ACC112 (cell line): Measurements from ENCODE around the gene F12.

ENCODE experiments used
- H2AFZ ChIP-seq: fragments of 200-600 bp; sonication (generic); one replicate; pipeline ENCODE4 v1.6.0; 2017; ENCODE audit warnings: antibody characterized with exemption, low read length; ENCODE audit not compliant: unreplicated experiment
- H3K27ac ChIP-seq: fragments of 200-600 bp; sonication (generic); 2 replicates; pipeline ENCODE4 v1.5.1; 2014; ENCODE audit warnings: low read depth, mild to moderate bottlenecking, antibody characterized with exemption, low read length, moderate library complexity
- H3K27me3 ChIP-seq: fragments of 200-600 bp; sonication (generic); 2 replicates; pipeline ENCODE4 v1.6.1; 2014; ENCODE audit warnings: mild to moderate bottlenecking, antibody characterized with exemption, low read length, moderate library complexity, mixed read lengths; ENCODE audit not compliant: insufficient read depth
- H3K36me3 ChIP-seq: fragments of 200-600 bp; sonication (generic); 2 replicates; pipeline ENCODE4 v1.6.1; 2016; ENCODE audit warnings: mild to moderate bottlenecking, antibody characterized with exemption, low read length, moderate library complexity, mixed read lengths; ENCODE audit not compliant: insufficient read depth
- H3K4me1 ChIP-seq: fragments of 200-600 bp; sonication (generic); one replicate; pipeline ENCODE4 v1.6.1; 2016; ENCODE audit warnings: low read length, mixed read lengths; ENCODE audit not compliant: insufficient read depth, unreplicated experiment, control insufficient read depth
- H3K4me3 ChIP-seq: fragments of 200-600 bp; sonication (generic); 2 replicates; pipeline ENCODE4 v1.5.1; 2014; ENCODE audit warnings: mild to moderate bottlenecking, low read depth, low read length
- H3K79me2 ChIP-seq: fragments of 200-600 bp; sonication (generic); one replicate; pipeline ENCODE4 v1.6.0; 2016; ENCODE audit warnings: low read length; ENCODE audit not compliant: control insufficient read depth, unreplicated experiment, insufficient read depth

Gene F12

DNA sequence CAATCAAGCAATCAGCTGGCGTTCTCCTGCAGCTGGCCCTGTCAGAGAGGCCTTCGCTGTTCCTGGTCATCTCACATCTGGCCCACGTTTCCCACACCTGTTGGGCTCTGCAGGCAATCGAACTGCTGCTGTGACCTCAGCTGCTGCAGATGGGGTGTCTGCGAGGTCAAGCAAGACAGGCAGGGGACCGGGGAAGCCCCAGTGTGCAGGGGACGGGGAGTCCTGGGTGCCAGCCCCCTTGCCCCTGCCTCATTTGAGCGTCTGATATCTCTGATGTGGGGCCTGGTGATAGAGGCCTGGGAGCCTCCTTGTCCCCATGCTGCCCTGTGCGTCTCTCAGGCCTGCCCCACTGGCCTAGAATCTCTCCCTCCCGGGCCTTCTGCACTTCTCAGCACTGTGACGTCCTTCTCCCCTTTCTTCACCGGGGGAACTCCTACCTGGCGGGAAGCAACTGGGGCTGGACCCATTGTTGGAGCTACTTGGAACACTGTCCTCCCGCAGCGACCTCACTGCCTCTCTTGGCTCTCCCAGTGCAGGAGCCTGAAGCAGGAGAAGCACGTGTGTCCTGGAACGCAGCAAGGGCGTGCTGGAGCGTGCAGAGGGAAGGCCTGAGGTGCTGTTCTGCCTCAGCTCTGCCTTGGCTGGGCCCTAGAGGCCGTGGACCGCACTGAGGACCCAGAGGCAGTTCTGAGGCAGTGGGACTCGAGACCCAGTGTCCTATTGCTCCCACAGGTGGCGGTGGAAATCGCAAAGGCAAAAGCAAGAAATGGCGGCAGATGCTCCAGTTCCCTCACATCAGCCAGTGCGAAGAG lies 21.0 kb upstream of the F12 start:
- Histone ChIP-seq H3K79me2 (peaks cover 27% of the 10 kb centered on the region), H2AFZ (no peak overlapping the region), H3K27me3 (no peaks in the 10 kb centered on the region), H3K27ac (no peak overlapping the region), H3K36me3 (0 out of 2 replicates have a peak, but pooled peaks cover 6% of the 10 kb centered on the region), H3K4me1 (peaks cover 16% of the 10 kb centered on the region), H3K4me3 (no peak overlapping the region)

GRCh38 chr5:177429248-177430040 lies 20.1 kb upstream of the F12 start:
- Histone ChIP-seq H3K27me3 (no peaks in the 10 kb centered on the region), H3K4me1 (peaks cover 17% of the 10 kb centered on the region), H3K36me3 (0 out of 2 replicates have a peak, but pooled peaks cover 6% of the 10 kb centered on the region), H3K79me2 (peaks cover 27% of the 10 kb centered on the region), H3K4me3 (no peak overlapping the region), H3K27ac (no peak overlapping the region), H2AFZ (no peak overlapping the region)

DNA sequence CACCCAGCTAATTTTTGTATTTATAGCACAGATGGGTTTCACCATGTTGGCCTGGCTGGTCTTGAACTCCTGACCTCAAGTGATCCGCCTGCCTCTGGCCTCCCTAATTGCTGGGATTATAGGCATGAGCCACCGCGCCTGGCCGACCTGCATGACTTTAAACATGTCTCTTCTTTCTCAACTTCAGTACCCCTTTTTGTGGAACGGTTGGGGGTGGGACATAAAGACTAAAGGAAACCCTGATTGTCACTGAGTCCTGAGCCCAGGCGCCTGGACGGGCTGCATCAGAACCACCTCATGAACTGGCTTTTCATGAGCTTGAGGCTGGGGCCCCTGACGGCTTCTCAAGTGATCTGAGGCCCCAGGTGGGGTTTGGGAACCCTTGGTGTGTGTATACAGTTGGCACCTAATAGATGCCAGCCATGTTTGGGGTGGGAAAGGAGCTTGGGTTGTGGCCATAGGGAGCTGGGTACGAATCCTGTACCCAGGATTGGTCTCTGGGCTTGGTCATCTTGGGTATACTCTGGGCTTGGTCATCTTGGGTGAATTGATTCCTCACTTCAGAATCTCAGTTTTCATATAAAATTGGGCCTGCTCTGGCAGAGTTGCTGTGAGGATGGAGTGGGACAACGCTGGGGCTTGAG lies 19.3 kb upstream of the F12 start:
- Histone ChIP-seq H3K27me3 (no peaks in the 10 kb centered on the region), H2AFZ (no peak overlapping the region), H3K79me2 (peaks cover 27% of the 10 kb centered on the region), H3K4me1 (peaks cover 17% of the 10 kb centered on the region), H3K27ac (no peak overlapping the region), H3K36me3 (0 out of 2 replicates have a peak, but pooled peaks cover 6% of the 10 kb centered on the region), H3K4me3 (no peak overlapping the region)

- H3K27me3 ChIP-seq, result no peaks in the 10 kb centered on the region
- H2AFZ ChIP-seq, result no peak overlapping the region
- H3K79me2 ChIP-seq, result peaks cover 27% of the 10 kb centered on the region
- no peak overlapping the region for H3K27ac ChIP-seq
- peaks cover 17% of the 10 kb centered on the region for H3K4me1 ChIP-seq
- peak overlapping the region; percentile 95 for H3K4me3 ChIP-seq
- H3K36me3 ChIP-seq, result 0 out of 2 replicates have a peak, but pooled peaks cover 4% of the 10 kb centered on the region
Observed at GRCh38 chr5:177427919-177428573, 18.7 kb upstream of the F12 start.

DNA sequence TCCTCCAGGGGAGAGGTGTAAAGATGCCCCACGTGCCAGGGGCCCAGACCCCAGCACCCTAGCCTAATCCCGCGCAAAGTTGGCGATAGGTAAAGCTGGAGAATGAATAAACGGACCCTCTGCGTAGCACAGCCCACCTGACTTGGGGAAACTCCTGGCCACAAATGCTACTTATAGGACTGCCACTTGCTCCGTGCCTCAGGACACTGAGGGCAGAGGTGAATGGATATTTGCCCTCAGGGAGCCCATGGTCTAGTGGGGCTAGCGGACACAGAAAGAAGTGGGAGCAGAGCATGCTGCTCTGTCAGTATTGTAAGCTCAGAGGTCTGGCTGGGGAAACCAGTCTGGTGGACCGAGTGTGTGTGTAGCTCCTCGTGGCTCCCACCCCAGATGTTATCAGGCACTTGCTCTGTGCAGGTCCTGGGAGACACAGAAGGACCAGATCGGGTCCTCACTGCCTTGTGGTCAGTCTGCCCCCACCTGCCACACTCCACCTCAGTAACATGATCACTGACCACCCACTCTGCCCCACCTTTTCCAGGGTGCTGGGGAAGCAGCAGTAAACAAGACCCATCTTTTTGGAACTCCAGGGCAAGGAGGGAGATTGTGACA lies 18.0 kb upstream of the F12 start:
- Histone ChIP-seq H3K27ac (peak overlapping the region; percentile 71; the same call in 1 of the 2 replicates), H3K27me3 (no peaks in the 10 kb centered on the region), H3K4me3 (peak overlapping the region; percentile 95), H2AFZ (no peak overlapping the region), H3K4me1 (peaks cover 17% of the 10 kb centered on the region), H3K36me3 (no peaks in the 10 kb centered on the region), H3K79me2 (peaks cover 27% of the 10 kb centered on the region)

- Histone ChIP-seq H3K4me1 (peaks cover 17% of the 10 kb centered on the region), H3K27me3 (no peaks in the 10 kb centered on the region), H2AFZ (peak within 1 kb of the TSS; percentile 67), H3K27ac (peak within 1 kb of the TSS; percentile 71), H3K4me3 (peak within 1 kb of the TSS; percentile 95), H3K36me3 (no peaks in the 10 kb centered on the region), H3K79me2 (peaks cover 27% of the 10 kb centered on the region)
Observed at GRCh38 chr5:177426566-177427210, 17.3 kb upstream of the F12 start, which contains the start of gene GRK6. Gene GRK6 (plus strand): TSS chr5:177426676. CDS start chr5:177426846, 170 bp downstream.

DNA sequence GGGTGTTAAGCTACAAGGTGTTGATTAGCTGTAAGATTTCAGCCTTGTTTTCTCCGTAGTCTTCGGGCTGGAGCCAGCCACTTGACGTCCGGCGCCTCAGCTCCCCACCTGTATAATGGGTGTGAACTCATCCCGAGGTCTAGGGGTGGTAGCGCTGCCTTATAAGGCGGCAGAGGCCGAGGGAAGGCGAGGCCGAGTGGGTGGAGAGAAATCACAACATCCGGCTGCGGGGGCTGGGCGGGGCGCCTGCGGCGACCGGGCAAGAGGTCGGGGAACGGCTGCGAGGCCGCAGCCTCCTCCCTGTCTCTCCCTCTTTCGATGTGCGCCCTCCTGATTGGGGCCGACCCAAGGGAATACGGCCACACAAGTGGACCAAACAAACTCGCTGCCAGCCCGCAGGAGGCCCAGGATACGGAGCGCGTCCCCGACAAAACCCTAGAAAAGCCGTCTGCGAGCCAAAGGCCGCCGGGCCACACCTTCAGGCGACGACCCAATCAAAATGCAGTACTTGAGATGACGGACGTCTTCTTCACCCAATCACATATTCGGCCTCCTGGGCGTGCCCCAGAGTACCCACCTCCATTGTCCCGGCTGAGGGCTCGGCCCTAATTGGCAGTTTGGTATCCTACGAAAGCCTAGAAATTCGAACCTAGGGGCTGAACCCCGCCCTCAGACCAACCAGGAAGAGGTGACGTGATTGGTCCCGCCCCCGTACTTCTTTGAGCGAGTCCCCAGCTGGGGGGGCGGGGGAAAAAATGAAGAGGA lies 16.6 kb upstream of the F12 start:
- Histone ChIP-seq H2AFZ (peak overlapping the region; percentile 45), H3K27me3 (no peaks in the 10 kb centered on the region), H3K4me1 (peaks cover 17% of the 10 kb centered on the region), H3K27ac (peak overlapping the region; percentile 71), H3K79me2 (peaks cover 27% of the 10 kb centered on the region), H3K36me3 (no peaks in the 10 kb centered on the region), H3K4me3 (peak overlapping the region; percentile 78)

DNA sequence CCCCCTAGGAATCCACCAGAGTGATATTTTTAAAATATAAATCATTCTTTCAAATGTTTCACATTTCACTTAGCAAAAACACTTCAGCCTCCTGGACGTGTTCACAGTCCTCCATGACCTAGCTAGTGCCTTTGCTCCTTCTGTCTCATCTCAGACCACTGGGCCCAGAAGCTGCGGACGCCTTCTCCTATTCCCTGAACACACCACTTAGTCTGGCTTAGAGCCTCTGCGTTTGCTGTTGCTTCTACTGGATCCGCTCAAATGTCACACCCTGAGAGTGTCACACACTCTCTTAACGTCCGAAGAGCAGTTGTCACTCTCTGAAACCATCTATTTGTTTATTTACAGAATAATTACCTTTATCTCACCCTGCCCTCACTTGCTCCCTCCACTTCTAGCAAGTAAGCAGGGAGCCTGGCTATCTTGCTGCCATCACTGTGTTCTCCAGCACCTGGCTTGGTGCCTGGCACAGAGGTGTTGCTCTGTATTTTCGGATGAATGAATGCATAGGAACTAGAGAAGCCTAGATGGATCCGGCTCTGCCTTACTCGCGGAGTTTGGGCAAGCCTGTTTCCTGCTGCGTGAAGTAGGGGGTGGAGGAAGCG lies 15.9 kb upstream of the F12 start:
- no peaks in the 10 kb centered on the region for H3K36me3 ChIP-seq
- H3K27ac ChIP-seq, result peak overlapping the region; percentile 71; the same call in 1 of the 2 replicates
- H3K27me3 ChIP-seq, result no peaks in the 10 kb centered on the region
- H3K4me1 ChIP-seq, result peaks cover 17% of the 10 kb centered on the region
- peaks cover 27% of the 10 kb centered on the region for H3K79me2 ChIP-seq
- H3K4me3 ChIP-seq, result peak overlapping the region; percentile 78
- H2AFZ ChIP-seq, result peak overlapping the region; percentile 45

DNA sequence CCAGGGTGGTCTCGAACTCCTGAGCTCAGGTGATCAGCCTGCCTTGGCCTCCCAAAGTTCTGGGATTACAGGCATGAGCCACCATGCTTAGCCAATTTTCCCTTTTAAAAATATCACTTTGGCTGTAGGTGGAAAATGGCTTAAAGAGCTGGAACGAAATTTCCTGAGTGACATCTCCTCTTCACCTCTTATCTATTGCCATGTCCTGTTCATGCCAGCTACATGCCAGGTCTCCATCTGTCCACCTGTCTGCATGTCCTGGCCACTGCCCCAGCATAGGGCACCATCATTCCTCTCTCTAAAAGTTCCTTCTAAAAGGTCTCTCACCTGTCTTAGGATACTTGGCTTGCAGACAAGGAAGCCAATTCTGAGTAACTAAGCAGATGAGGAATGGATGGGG lies 14.3 kb upstream of the F12 start:
- H3K36me3 ChIP-seq, result no peaks in the 10 kb centered on the region
- no peak overlapping the region for H2AFZ ChIP-seq

More for the DNA sequence above, 14.3 kb upstream of the F12 start:
- Histone ChIP-seq H3K4me1 (peaks cover 17% of the 10 kb centered on the region), H3K27ac (no peak overlapping the region), H3K27me3 (no peaks in the 10 kb centered on the region), H3K79me2 (peaks cover 20% of the 10 kb centered on the region), H3K4me3 (no peak overlapping the region)
